HL-60 (cell line): ENCODE results near the gene RGS7.

ENCODE experiments used
- GABPA ChIP-seq: IDR thresholded peaks from 2 replicates; pipeline ENCODE4 v1.6.1; 2012; ENCODE audit warnings: low read depth
- POLR2AphosphoS5 ChIP-seq: IDR thresholded peaks from 2 replicates; pipeline ENCODE4 v1.6.1; 2012; ENCODE audit warnings: low read depth
- REST ChIP-seq: IDR thresholded peaks from 2 replicates; pipeline ENCODE4 v1.6.1; 2012; ENCODE audit warnings: low read depth; ENCODE audit not compliant: insufficient replicate concordance
- TF ChIP-seq, protein P1 (sequence below): IDR thresholded peaks from one replicate; pipeline ENCODE4 v1.5.1; 2011; ENCODE audit warnings: low read length, control low read depth, inconsistent platforms; ENCODE audit not compliant: insufficient read depth

DNA sequence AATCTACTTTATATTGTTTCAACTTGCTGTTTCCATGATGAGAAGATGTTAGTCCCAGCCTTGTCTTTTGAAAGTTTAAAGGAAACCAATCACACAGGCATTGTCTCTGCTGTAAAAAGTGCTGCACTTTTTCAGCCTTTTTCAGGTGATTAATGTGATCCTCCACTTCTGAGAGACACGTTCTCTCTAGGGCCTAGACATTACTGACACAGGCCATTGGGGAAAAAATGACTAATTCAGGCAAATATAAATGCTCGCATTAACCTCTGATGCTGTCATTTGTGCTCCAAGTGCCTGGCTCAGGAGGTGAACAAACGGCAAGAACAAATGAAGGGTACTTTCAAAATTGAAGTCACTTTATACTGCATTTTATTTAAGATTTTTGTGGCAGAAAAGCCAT lies 32.4 kb upstream of the RGS7 start:
- TF ChIP-seq, protein P1, sequence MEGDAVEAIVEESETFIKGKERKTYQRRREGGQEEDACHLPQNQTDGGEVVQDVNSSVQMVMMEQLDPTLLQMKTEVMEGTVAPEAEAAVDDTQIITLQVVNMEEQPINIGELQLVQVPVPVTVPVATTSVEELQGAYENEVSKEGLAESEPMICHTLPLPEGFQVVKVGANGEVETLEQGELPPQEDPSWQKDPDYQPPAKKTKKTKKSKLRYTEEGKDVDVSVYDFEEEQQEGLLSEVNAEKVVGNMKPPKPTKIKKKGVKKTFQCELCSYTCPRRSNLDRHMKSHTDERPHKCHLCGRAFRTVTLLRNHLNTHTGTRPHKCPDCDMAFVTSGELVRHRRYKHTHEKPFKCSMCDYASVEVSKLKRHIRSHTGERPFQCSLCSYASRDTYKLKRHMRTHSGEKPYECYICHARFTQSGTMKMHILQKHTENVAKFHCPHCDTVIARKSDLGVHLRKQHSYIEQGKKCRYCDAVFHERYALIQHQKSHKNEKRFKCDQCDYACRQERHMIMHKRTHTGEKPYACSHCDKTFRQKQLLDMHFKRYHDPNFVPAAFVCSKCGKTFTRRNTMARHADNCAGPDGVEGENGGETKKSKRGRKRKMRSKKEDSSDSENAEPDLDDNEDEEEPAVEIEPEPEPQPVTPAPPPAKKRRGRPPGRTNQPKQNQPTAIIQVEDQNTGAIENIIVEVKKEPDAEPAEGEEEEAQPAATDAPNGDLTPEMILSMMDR: no peak
- TF ChIP-seq REST: no peak
- TF ChIP-seq GABPA: no peak
- TF ChIP-seq POLR2AphosphoS5: no peak
